ENCODE results near the gene BCAS3.

BCAS3 gene

GRCh38 chr17:61279476-61280145 is 602.0 kb downstream of the BCAS3 start:
- DNase-seq: no peak

GRCh38 chr17:61280338-61280737 is 602.7 kb downstream of the BCAS3 start:
- DNase-seq: no peak

GRCh38 chr17:61280851-61281250 is 603.2 kb downstream of the BCAS3 start:
- DNase-seq: no peak

- DNase-seq: peak; percentile 13
Observed at GRCh38 chr17:61282377-61282776, 604.7 kb downstream of the BCAS3 start.

- no peak for DNase-seq
Observed at GRCh38 chr17:61283043-61283442, 605.4 kb downstream of the BCAS3 start.

GRCh38 chr17:61284174-61284573 is 606.5 kb downstream of the BCAS3 start:
- DNase-seq: no peak

GRCh38 chr17:61284746-61285145 is 607.1 kb downstream of the BCAS3 start:
- DNase-seq: no peak

- no peak for DNase-seq
Observed at GRCh38 chr17:61285526-61286320, 608.1 kb downstream of the BCAS3 start.

- DNase-seq: no peak
Observed at GRCh38 chr17:61286449-61286848, 608.8 kb downstream of the BCAS3 start.

GRCh38 chr17:61289408-61290385 is 612.0 kb downstream of the BCAS3 start:
- DNase-seq: no peak

GRCh38 chr17:61291451-61292285 is 614.0 kb downstream of the BCAS3 start:
- DNase-seq: no peak

GRCh38 chr17:61294286-61294685 is 616.6 kb downstream of the BCAS3 start:
- DNase-seq: no peak

GRCh38 chr17:61294777-61295176 is 617.1 kb downstream of the BCAS3 start:
- DNase-seq: no peak

GRCh38 chr17:61296058-61296457 is 618.4 kb downstream of the BCAS3 start:
- DNase-seq: no peak

GRCh38 chr17:61299517-61300513 is 622.2 kb downstream of the BCAS3 start:
- DNase-seq: no peak

- DNase-seq: no peak
Observed at GRCh38 chr17:61302953-61303816, 625.5 kb downstream of the BCAS3 start.

GRCh38 chr17:61303817-61304096 is 626.1 kb downstream of the BCAS3 start:
- DNase-seq: no peak

- no peak for DNase-seq
Observed at GRCh38 chr17:61305024-61305423, 627.4 kb downstream of the BCAS3 start.

GRCh38 chr17:61306003-61306402 is 628.4 kb downstream of the BCAS3 start:
- no peak for DNase-seq

Data from OCI-M1 (cell line).